T-helper 2 cell (primary cell): ENCODE results near the gene PLA1A.
"Not testable (repeated sequence)": the region's sequence is repeated elsewhere in the genome, so short reads cannot be mapped to it uniquely, and the experiment has no call there.

Experiments used
- DNase-seq, 5 experiments: peaks; one replicate each; pipeline versions ENCODE4 v3.0.0 to v3.0.0-alpha.2; 2012 to 2022

PLA1A gene

DNA sequence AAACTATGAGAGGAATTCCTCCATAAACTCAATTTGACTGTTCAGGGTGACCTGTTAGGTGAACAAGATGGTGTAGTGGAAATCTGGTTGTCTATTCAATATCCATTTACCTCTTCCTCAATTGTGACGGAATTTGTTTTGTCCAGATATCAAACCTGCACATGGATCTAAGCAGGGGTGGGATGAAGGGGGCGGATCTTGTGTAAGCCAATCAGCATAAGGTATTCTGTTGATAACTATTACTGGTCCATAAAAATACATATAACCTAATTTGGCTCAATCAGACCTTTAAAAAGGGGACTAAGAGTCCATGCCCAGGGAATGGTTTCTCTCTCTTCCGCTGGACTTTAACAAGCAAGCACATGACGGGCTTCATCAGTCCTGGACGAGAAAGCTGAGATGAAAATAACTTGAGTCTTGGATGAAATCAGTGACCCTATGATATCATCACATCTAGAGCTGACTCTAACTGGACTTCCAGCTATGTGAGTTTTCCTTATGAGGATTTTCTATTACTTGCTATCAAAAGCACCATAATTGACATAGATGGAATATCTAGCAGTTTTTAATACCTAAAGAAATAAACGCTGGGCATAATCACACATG lies 68.4 kb downstream of the PLA1A start:
- no peak for DNase-seq

DNA sequence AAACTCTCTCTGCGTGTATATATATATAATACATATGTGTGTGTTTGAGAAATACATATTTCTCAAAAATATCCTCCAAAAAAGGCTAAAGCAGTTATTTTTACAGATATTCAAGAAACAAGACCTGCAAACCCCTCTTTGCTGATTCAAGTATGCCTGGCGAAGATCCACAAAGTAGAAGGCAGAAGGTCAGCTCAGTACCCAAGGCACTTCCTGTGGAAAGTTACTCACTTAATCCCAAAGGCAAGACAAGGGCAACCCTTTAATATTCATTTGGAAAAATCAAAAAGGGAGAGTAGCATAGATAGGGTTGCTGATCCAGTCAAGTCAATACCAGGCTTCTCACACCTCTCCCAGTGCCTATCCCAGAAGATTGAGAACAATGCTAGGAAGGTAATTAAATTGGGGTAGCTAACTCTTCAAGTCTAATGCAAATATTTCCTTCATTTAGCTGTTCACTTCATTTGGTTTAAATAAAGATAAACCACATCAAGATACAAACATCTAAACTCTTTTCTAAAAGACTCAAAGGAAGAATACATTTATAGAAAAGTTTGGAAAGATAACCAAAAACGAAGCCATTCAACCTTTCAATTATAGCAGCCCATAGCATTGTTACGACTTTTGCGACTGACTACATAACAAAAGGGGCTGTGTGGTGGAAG lies 72.4 kb downstream of the PLA1A start:
- DNase-seq, result no peak

DNA sequence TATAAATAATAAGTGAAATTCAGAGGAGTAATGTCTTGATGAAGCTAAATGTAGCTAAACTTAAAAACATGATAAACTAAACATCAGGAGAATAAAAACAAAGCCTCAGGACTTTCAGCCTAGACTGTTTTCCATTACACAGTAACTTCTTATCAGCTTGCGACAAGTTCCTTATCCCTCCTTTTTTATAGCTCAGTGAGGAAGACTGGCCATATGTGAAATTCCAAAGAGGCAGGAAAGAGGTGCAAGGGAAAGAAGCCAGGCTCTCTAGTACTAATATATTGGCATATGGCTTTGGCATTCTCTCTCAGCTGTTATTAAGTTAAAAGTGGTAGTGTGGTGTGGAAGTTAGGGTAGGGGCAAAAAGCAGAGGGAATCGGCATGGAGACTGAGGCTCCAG lies 75.1 kb downstream of the PLA1A start:
- no peak for DNase-seq

DNA sequence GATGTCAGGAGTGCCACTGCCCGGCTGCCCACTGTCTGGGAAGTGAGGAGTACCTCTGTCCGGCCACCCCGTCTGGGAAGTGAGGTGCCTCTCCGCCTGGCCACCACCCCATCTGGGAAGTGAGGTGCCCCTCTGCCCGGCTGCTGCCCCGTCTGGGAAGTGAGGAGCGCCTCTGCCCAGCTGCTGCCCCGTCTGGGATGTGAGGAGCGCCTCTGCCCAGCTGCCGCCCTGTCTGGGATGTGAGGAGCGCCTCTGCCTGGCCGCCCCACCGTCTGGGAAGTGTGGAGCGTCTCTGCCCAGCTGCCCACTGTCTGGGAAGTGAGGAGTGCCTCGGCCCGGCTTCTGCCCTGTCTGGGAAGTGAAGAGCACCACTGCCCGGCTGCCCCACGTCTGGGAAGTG lies 76.2 kb downstream of the PLA1A start:
- DNase-seq, result no peak

DNA sequence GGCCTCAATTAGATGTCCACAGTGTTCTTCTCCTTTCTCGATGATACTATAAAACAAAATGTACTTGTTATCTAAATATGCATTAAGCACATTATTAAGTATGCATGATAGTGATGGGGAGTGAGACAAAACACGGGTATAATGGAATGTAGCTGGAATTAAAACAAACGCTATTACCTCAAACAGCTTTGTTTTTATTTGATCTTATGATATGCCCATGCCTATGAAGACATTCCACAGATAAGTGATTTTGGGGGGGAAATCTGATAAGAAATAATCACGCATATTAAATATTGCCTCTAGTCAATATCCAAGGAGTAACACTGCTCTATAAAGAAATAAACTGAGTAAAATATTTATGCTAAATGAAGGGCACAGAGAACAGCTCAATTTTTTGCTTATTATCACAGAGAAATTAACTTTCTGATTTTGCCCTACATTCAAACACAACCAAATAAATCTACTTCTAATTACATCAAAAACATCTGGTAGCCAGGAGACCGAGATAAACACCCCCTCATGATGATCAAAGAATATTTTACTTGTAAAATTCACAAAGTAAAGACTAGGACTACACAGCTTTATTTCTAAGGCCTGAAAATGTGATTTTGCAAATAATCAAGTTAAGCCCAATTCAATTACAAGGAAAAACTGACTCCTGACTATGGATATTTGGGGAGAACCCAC lies 77.6 kb downstream of the PLA1A start:
- no peak for DNase-seq

DNA sequence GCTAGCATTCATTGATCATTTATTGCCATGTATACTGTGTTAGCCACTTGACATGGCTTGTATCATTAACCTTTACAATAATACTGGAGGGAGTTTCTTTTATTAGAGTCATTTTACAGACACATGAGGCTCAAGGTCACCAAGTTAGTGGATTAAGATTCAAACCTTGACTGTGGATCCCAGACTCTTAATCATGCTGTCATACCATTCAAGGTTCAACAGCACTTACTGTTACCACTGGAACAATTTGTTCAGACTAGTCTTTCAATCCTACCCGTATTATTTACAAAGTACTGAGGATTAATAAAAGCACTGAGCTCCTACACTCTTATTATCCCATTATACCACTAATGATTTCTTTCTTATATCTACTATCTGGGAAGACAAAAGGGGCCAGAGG lies 78.3 kb downstream of the PLA1A start:
- DNase-seq, result no peak

DNA sequence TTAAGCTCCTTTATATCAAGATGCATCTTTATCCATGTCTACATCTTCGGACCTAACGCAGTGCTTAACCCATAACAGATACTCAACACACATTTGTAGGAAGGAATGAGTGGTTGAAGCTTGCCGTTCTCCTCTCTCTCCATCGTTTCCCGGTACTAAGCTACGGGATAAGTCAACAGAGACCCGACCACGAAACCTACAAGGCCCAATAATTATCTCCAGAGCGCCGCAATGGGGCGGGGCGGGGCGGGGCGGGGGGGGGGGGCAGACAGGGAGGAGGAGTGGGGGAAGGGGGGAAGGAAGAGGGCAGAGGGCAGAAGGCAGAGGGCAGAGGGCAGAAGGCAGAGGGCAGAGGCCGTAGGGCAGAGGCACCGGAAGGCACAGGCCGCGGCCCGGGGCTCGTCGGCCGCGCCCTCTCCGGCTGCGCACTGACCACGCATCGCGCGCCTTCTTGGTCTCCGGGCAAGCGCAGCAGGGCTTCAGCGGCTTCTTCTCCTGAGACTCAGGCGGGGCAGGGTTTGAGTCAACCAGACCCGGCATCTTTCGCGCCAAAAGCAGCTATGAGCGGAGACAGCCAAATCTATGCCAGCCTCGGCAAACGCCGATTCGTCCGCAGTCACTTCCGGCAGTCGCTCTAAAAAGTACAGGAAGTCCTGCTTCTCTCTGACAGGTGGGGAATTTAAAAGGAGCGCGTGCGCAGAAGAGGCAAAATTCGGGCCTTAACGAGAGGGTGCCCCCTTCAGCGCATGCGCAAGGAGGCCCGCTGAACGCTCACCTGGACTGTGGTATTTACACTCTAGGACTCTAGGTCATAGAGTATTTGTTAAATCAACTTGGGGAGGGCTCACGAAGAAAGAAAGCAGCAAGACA lies 79.3 kb downstream of the PLA1A start, which contains the start of gene COX17:
Gene COX17 (minus strand): TSS at position 636 of the 870 bp plus-strand sequence. CDS start 96 bp downstream, at position 540.
- DNase-seq, result peak; percentile 84 to 99 (median 95)

DNA sequence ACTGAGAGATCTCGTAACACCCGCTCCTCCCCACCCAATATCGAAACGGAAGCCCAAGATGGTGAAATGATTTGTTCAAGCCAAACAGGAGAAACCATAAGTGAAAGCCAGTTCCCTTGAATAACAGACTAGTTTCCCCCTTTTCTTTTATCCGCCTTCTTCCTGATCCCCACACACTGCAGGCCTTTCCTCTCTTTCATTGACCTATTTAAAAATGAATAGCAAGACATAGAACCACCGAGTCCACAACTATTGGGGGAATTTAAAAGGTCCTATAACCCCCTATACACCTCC lies 79.9 kb downstream of the PLA1A start:
- DNase-seq, result no peak

DNA sequence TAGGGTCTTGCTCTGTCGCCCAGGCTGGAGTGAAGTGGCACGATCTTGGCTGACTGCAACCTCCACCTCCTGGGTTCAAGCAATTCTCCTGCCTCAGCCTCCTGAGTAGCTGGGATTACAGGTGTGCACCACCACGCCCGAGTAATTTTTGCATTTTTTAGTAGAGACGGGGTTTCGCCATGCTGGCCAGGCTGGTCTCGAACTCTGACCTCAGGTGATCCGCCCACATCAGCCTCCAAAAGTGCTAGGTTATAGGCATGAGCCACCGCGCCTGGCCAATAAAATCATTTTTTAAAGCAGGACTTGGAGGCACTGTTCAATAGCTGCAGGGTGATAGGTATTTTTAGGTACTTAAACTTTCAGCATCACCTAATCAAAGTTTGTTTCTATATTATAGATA lies 80.5 kb downstream of the PLA1A start:
- DNase-seq, result not testable (repeated sequence)
